GM19023 (cell line): ENCODE data around the gene SEMA4B.
"Not testable (repeated sequence)": the region's sequence is repeated elsewhere in the genome, so short reads cannot be mapped to it uniquely, and the experiment has no call there.

ENCODE experiments used
- ATAC-seq: cut with Tn5 transposase; IDR thresholded peaks from one replicate; pipeline ENCODE4 v1.9.1; 2021; ENCODE audit warnings: mild to moderate bottlenecking, moderate library complexity; ENCODE audit not compliant: unreplicated experiment

Gene SEMA4B, protein sequence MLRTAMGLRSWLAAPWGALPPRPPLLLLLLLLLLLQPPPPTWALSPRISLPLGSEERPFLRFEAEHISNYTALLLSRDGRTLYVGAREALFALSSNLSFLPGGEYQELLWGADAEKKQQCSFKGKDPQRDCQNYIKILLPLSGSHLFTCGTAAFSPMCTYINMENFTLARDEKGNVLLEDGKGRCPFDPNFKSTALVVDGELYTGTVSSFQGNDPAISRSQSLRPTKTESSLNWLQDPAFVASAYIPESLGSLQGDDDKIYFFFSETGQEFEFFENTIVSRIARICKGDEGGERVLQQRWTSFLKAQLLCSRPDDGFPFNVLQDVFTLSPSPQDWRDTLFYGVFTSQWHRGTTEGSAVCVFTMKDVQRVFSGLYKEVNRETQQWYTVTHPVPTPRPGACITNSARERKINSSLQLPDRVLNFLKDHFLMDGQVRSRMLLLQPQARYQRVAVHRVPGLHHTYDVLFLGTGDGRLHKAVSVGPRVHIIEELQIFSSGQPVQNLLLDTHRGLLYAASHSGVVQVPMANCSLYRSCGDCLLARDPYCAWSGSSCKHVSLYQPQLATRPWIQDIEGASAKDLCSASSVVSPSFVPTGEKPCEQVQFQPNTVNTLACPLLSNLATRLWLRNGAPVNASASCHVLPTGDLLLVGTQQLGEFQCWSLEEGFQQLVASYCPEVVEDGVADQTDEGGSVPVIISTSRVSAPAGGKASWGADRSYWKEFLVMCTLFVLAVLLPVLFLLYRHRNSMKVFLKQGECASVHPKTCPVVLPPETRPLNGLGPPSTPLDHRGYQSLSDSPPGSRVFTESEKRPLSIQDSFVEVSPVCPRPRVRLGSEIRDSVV

DNA sequence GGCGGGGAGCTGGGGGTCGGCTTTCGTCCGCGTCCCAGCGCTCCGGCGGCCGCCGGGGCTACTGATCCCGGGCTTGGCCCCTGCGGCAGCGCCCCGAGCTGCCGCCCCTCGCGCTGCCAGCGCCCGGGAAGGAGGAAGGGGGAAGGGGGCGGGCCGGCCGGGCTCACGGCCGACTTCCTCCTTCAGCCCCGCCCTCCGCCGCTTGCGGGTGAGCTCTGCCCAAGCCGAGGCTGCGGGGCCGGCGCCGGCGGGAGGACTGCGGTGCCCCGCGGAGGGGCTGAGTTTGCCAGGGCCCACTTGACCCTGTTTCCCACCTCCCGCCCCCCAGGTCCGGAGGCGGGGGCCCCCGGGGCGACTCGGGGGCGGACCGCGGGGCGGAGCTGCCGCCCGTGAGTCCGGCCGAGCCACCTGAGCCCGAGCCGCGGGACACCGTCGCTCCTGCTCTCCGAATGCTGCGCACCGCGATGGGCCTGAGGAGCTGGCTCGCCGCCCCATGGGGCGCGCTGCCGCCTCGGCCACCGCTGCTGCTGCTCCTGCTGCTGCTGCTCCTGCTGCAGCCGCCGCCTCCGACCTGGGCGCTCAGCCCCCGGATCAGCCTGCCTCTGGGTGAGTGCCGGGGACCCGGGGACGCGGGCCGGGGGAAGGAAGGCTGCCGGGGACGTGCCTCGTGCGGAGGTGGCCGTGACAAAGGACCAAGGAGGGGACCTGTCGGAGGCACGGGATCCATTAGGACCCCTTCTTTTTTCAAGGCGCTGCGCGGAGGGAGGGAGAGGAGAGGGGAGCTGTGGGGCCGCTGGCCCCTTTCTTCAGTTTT, at the start of gene SEMA4B:
Gene SEMA4B, plus strand, starts transcription at position 201 of the 814 bp plus-strand sequence. Its CDS starts 249 bp downstream, at position 450.
- peak; percentile 80 for ATAC-seq

DNA sequence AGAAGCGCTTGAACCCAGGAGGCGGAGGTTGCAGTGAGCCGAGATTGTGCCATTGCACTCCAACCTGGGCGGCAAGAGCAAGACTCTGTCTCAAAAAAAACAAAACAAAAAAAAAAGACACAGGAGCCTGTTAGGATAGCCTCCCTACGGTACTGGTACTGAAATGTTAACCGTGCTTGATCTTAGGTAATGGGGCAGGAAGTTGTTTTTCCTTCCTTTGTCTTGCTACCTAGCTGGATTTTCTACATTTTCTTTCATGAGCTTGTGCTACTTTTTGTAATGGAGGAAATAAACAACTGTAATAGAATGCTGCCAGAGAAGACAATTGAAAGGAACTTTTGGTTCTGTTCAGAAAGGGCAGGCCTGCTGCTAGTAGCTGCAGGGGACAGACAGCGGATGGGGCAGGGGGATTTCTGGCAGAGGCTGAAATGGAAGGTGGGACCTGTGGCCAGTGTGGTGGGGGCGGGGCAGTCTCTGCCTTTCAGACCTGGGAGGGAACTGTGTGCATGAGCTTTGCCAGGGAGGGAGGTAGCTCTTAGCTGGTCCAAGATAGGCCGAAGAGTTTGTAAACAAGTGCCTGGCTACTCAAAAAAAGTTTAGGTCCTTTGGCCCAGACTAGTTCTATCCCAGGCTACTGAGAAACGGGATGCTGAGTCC, 49.0 kb upstream of the SEMA4B start:
- no peak for ATAC-seq

DNA sequence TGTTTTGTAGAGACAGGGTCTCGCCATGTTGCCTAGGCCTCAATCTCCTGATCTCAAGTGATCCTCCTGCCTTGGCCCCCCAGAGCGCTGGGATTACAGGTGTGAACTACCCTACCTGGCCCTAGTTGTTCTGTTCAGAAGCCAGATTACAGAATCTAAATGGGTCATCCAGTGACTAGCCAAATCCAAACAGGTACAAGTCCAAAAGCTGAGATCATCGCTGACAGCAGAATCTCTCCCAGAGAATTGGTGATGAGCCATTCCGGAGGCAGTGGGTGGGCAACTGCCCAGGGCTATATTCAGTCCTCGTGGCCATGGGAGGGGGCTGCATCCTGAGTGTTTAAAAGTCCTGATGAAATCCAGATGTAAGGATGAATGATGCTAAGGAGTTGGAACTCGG, 47.5 kb upstream of the SEMA4B start:
- ATAC-seq, result no peak

DNA sequence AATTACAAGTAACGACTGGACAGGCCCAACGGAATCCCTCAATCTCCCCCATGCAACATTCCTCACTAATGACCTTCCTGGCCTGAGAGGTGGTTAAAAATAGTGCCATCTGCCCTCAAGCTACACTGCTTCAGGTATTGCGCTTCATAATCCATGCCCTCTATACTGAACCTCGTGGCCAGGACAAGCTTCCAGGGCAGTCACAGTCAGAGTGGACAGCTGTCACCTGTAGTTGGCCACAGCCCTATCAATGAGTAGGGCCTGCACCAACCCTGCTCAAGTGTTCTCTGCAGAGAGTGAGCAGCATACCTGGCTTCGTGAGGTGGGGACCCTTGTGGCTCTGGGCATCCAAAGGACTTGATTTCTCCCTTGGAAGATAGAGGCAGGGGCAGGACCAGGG, 46.9 kb upstream of the SEMA4B start:
- ATAC-seq, result no peak

DNA sequence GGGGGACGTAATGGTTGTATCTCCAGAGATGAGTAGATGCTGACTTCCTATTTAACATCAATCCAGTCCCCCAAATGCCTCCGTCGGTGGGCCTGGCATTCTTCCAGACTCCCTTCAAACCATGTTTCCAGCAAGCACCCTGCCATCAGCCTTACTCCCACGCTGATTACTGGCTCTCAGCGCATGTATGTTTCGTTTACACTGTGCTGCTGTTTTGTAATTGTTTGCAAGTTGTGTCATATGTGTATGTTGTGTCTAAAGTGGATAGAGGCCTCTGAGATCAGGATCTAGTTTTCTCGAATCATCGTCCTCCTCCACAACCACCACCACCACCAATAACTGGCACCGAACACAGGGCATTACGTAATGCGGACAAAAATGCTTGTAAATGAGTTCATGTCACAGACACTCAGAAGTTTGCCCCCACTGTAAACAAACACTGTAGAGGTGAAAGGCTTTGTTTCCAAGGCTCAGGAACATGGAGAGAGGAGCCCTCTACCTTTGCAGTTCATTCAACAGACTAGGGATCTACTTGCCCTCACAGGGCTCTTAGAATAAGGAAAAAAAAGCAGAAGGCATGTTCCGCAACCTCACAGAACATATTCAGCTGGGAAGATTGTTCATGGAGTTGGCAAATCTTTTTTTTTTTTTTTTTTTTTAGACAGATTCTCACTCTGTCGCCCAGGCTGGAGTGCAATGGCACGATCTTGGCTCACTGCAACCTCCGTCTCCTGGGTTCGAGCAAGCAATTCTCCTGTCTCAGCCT, 46.1 kb upstream of the SEMA4B start:
- ATAC-seq, result no peak

DNA sequence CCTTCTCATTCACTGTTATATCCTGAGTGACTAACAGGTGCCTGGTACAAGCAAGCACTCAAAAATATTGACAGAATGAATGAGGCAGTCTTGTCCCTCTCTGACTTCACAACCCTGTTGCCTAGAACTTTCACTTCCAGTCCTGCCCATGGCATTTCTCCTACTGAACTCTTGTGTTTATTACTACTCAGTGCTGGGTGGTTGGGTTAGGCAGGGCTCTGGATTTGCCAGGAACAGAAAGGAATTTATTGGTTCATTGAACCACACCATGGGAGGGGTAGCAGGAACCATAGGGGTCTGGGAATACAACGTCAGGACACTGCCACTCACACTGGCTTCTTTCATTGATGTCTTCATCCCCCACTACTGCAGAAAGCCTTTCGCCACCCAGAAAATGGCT, 41.9 kb upstream of the SEMA4B start:
- no peak for ATAC-seq

DNA sequence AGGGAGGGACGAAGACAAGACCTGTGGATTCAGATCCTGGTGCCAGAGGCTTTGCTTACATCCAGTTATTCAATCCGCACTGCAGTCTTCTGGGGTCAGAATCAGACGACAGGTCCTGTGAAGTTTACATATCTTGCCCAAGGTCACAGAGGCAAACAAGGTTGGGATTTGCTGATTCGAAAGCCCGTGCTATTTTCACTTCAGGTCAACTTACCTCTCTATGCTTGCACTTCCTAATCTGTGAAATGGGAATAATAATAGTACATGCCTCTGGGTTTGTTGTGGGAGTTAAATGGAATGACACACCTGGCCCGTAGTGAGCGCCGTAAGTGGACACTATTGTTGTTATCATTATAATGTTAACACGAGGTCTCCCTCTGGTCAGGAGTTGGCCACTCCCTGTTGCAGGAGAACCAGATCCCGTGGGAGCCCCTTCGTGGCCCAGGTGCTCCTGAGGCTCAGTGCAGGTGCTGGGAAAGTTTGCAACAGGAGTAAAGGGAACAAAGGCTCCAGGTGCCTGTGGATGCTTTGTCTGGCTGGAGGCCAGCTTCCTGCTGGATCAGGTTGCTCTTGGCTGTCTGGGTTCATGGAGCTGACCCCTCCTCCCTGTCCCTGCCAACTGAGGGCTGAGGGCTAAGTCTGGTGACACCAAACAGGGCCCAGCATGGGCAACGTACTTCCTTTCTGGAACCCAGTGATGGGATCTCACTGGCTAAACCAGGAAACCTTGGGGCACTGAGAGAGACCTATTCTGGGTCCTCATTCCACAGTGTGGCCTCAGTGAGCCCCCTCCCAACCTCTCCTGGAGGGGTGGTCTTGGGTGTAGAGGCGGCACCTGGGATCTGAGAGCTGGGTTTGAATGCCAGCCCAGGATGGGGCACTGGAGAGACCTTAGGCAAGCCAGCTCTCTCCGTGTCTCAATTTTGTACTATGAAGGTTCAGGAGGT, 40.1 kb upstream of the SEMA4B start:
- ATAC-seq, result no peak

DNA sequence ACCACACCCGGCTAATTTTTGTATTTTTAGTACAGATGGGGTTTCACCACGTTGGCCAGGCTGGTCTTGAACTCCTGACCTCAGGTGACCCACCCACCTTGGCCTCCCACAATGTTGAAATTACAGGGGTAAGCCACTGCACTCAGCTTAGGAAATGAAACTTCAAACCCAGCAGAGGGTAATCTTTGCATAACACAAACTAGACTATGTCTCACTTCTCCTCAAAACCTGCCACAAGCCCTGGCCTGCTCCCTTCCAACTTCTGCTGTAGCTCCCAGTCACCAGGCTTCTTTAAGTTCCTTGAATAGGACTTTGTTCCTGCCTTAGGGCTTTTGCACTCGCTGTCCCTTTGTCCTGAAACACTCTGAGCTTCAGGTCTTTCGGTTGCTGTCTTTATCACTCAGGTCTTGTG, 39.2 kb upstream of the SEMA4B start:
- peak; percentile 77 for ATAC-seq

GRCh38 chr15:90162956-90163355, 38.2 kb upstream of the SEMA4B start:
- no peak for ATAC-seq

- ATAC-seq, result not testable (repeated sequence)
Measured at GRCh38 chr15:90164239-90164638, 36.9 kb upstream of the SEMA4B start.

- no peak for ATAC-seq
Measured at GRCh38 chr15:90165157-90165556, 36.0 kb upstream of the SEMA4B start.

DNA sequence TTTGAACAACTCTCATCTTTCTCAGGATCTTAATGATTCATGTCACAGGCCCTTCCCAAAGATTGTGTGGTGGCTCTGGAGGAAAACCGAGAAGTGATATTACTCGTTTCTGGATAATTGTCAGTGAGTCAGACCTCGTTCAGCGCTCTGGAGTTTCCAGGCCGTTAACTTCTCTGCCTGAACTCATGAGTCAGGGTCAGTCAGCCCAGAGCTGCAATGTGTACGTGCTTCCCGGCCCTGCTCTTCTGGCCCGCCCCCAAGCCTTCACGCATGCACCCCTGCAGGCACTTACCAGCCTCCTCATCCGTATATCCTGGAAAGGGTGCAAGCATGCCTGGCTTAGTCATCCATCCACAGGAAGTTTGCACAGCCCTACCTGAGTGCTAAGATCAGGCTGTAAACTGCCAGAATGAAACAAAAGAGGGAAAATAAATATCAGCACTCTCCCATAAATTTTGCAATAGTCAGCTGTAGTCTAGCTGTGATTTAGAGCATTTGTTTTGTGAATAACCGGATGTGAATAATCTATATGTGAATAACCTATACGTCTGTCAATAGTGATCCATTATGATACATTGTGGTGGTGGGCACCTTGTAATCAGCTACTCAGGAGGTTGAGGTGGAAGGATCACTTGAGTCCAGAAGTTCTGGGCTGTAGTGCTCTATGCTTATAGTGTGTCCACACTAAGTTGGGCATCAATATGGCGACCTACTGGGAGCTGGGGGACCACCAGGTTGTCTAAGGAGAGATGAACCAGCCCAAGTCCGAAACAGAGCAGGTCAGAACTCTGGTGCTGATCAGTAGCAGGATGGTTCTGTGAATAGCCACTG, 35.3 kb upstream of the SEMA4B start:
- peak; percentile 48 for ATAC-seq

DNA sequence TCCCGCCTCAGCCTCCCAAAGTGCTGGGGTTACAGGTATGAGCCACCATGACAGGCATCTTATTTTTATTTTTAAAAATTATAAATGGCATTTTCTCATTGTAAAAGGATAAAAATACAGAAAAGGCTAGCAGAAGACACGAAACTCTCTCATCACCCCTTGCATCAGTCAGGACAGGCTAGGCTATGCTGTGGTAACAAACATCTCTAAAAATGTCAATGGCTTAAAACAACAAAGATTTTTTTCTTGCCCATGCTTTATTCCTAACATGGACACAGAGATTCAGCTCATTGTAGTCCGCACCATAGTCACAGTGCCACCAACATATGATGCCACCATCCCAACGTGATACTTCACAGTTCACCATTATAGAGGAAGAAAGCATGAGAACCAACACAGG, 34.0 kb upstream of the SEMA4B start:
- no peak for ATAC-seq

- ATAC-seq, result no peak
Measured at GRCh38 chr15:90171623-90172022, 29.5 kb upstream of the SEMA4B start.

DNA sequence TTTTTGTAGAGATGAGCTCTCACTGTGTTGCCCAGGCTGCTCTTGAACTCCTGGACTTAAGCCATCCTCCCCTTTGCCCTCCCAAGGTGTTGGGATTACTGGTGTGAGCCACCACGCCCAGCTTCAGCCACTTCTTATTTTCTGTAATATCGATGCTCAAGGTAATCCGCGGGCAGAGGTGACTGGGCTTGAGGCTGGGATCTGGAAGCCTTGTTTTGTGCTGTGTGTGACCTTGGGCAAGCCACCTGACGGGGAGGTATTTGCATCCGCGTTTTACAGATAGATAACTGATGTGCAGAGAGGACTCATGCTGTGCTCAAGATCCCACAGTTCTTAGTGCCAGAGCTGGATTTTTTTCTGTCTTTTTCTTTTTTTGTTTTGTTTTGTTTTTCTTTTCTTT, 27.8 kb upstream of the SEMA4B start:
- ATAC-seq, result no peak

- ATAC-seq, result no peak
Measured at GRCh38 chr15:90174140-90174875, 26.8 kb upstream of the SEMA4B start.

DNA sequence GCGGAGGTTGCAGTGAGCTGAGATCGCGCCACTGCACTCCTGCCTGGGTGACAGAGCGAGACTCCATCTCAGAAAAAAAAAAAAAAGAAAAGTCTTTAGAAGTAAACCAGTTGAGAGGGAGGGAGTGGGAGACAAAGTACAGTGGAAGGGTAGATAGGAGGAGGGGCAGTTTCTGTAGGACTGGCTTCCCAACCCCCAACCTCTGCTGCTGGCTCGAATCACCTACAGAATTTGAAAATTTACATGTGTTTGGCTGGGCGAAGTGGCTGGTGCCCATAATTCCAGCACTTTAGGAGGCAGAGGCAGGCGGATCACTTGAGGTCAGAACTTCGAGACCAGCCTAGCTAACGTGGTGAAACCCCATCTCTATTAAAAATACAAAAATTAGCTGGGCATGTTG, 24.1 kb upstream of the SEMA4B start:
- ATAC-seq, result no peak
